Mesothelial cell of epicardium (in vitro differentiated cells): ENCODE data around the gene SPOCK2. TPM values are rescaled to one million over a fixed set of nuclear protein-coding genes. Genes with fewer than 3 reads are reported as not detected.

Experiments used
- DNase-seq, 2 experiments: peaks; one replicate each; pipeline ENCODE4 v3.0.0; 2021; ENCODE audit warnings: low spot score in 2 of 2; ENCODE audit not compliant: unreplicated experiment in 2 of 2
- H3K27ac Mint-ChIP-seq: 2 replicates; pipeline ENCODE4 v1.8.0; 2021; ENCODE audit warnings: mixed read lengths
- H3K27me3 Mint-ChIP-seq: 2 replicates; pipeline ENCODE4 v1.8.0; 2021; ENCODE audit warnings: low read depth, mixed read lengths
- H3K36me3 Mint-ChIP-seq: 2 replicates; pipeline ENCODE4 v1.8.0; 2021; ENCODE audit warnings: mixed read lengths
- H3K4me1 Mint-ChIP-seq: 2 replicates; pipeline ENCODE4 v1.8.0; 2021; ENCODE audit warnings: mixed read lengths
- H3K4me3 Mint-ChIP-seq: 2 replicates; pipeline ENCODE4 v1.8.0; 2021; ENCODE audit warnings: mild to moderate bottlenecking, moderate library complexity, mixed read lengths
- H3K9me3 Mint-ChIP-seq: 2 replicates; pipeline ENCODE4 v1.8.0; 2021; ENCODE audit warnings: mixed read lengths
- CTCF ChIP-seq: fragments of 200-600 bp; sonication (generic); IDR thresholded peaks from one replicate; pipeline ENCODE4 v1.5.0; 2021; ENCODE audit warnings: antibody characterized with exemption; ENCODE audit not compliant: unreplicated experiment
- total RNA-seq: library from RNA; stranded (reverse); gene quantifications from 3 replicates; pipeline ENCODE4 v1.2.1, GENCODE V29; 2021

SPOCK2 gene
- total RNA-seq, 1 donor from 2014 or later = 28.5 TPM

- H3K9me3 Mint-ChIP-seq = no peaks in the 10 kb centered on the region
- no peak for TF ChIP-seq CTCF
- H3K36me3 Mint-ChIP-seq = no peaks in the 10 kb centered on the region
- H3K27me3 Mint-ChIP-seq = peaks cover 61% of the 10 kb centered on the region
- peaks cover 28% of the 10 kb centered on the region for H3K4me1 Mint-ChIP-seq
- DNase-seq = no peak
- peak overlapping the region; percentile 67 for H3K4me3 Mint-ChIP-seq
- peak overlapping the region; percentile 7 for H3K27ac Mint-ChIP-seq
These were observed 1.6 kb downstream of the SPOCK2 start for GRCh38 chr10:72086466-72087391.

GRCh38 chr10:72085864-72086465 is 2.4 kb downstream of the SPOCK2 start:
- H3K4me3 Mint-ChIP-seq = peak overlapping the region; percentile 65
- no peak for TF ChIP-seq CTCF

GRCh38 chr10:72085166-72085565 is 3.2 kb downstream of the SPOCK2 start:
- Mint-ChIP-seq H3K27me3 (peaks cover 55% of the 10 kb centered on the region), H3K36me3 (no peaks in the 10 kb centered on the region), H3K27ac (no peak overlapping the region), H3K9me3 (no peaks in the 10 kb centered on the region), H3K4me1 (peaks cover 40% of the 10 kb centered on the region), H3K4me3 (no peak overlapping the region)
- DNase-seq = no peak
- no peak for TF ChIP-seq CTCF

More at GRCh38 chr10:72085864-72086465, 2.4 kb downstream of the SPOCK2 start:
- H3K36me3 Mint-ChIP-seq = no peaks in the 10 kb centered on the region
- no peak for DNase-seq
- H3K4me1 Mint-ChIP-seq = peaks cover 34% of the 10 kb centered on the region
- peaks cover 61% of the 10 kb centered on the region for H3K27me3 Mint-ChIP-seq
- no peaks in the 10 kb centered on the region for H3K9me3 Mint-ChIP-seq
- no peak overlapping the region for H3K27ac Mint-ChIP-seq

- no peak overlapping the region for H3K4me3 Mint-ChIP-seq
- H3K4me1 Mint-ChIP-seq = peaks cover 46% of the 10 kb centered on the region
- H3K27me3 Mint-ChIP-seq = peaks cover 44% of the 10 kb centered on the region
- no peaks in the 10 kb centered on the region for H3K9me3 Mint-ChIP-seq
- no peak overlapping the region for H3K27ac Mint-ChIP-seq
- no peak for TF ChIP-seq CTCF
- no peak for DNase-seq
- H3K36me3 Mint-ChIP-seq = no peaks in the 10 kb centered on the region
These were observed 4.4 kb downstream of the SPOCK2 start for GRCh38 chr10:72083790-72084459.

GRCh38 chr10:72082856-72083789 is 5.2 kb downstream of the SPOCK2 start:
- Mint-ChIP-seq H3K27me3 (peaks cover 36% of the 10 kb centered on the region), H3K4me1 (peaks cover 43% of the 10 kb centered on the region), H3K27ac (no peak overlapping the region), H3K4me3 (no peak overlapping the region), H3K9me3 (no peaks in the 10 kb centered on the region), H3K36me3 (no peaks in the 10 kb centered on the region)
- TF ChIP-seq CTCF = no peak
- DNase-seq = no peak
